ENCODE data around the gene NDUFB1. TPM values are rescaled to one million over a fixed set of nuclear protein-coding genes. Genes with fewer than 3 reads are reported as not detected.

The NDUFB1 gene
- total and polyA plus RNA-seq, 2 of the 13 experiments (the other 11 are each of a cell fraction or from before 2014, with no cell fraction given), result 181 to 281 TPM

DNA sequence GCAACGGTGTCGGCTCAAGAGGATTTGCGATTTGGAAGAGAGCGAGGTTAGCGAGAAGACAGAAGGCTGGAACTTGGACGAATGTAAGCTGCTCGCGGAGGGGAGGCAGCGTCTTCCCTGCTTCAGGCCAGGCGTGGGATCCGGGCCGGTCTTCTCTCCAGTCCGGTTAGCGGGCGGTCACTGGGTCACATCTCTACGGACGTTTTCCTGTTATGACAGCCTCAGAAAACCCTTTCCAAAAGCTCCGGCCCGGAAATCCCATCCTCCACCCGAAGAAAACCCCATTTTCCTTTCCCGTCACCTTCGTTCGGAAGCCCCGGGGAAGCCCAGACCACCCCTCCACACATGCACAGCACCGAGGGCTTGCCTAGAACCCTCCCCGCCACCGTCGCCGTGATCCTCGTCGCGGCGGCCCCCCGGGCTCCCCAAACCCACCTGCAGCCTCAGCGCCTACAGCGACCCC, 268 bp downstream of the NDUFB1 start (continued):
- TF ChIP-seq, protein P1, sequence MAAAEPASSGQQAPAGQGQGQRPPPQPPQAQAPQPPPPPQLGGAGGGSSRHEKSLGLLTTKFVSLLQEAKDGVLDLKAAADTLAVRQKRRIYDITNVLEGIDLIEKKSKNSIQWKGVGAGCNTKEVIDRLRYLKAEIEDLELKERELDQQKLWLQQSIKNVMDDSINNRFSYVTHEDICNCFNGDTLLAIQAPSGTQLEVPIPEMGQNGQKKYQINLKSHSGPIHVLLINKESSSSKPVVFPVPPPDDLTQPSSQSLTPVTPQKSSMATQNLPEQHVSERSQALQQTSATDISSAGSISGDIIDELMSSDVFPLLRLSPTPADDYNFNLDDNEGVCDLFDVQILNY (CRISPR knock-in tag; conservative IDR thresholded peaks at IDR 0.05), result no peak
- 0 out of 2 replicates have a peak, but pooled peaks have one; percentile 14 for TF ChIP-seq CTCF (CRISPR knock-in tag; IDR thresholded peaks at IDR 0.05)
- TF ChIP-seq ZNF749 (CRISPR knock-in tag; IDR thresholded peaks at IDR 0.05; ENCODE audit: borderline replicate concordance), result peak; percentile 27; the same call in 1 of the 2 replicates
- TF ChIP-seq ETV6 (CRISPR knock-in tag; conservative IDR thresholded peaks at IDR 0.05), result no peak
- no peak for TF ChIP-seq TRIM22 (IDR thresholded peaks at IDR 0.05)
- TF ChIP-seq ZFY (CRISPR knock-in tag; IDR thresholded peaks at IDR 0.05), result peak; percentile 10; the same call in 1 of the 2 replicates
- TF ChIP-seq REPIN1 (CRISPR knock-in tag; IDR thresholded peaks at IDR 0.05; ENCODE audit: borderline replicate concordance, low read depth), result no peak
- TF ChIP-seq ZBTB38 (CRISPR knock-in tag; IDR thresholded peaks at IDR 0.05), result no peak
- peak; percentile 30; the same call in 1 of the 2 replicates for TF ChIP-seq ZNF768 (CRISPR knock-in tag; IDR thresholded peaks at IDR 0.05)
- TF ChIP-seq TGIF2 (CRISPR knock-in tag; IDR thresholded peaks at IDR 0.05), result 0 out of 2 replicates have a peak, but pooled peaks have one; percentile 50
- TF ChIP-seq ZFP91 (CRISPR knock-in tag; IDR thresholded peaks at IDR 0.05; ENCODE audit: borderline replicate concordance), result 0 out of 2 replicates have a peak, but pooled peaks have one; percentile 63
- TF ChIP-seq ZNF234 (CRISPR knock-in tag; conservative IDR thresholded peaks at IDR 0.05), result no peak
- TF ChIP-seq ZNF30 (CRISPR knock-in tag; IDR thresholded peaks at IDR 0.05), result no peak
- TF ChIP-seq KAT2B (IDR thresholded peaks at IDR 0.05; ENCODE audit: borderline replicate concordance, low read depth, low read length), result no peak
- TF ChIP-seq ZC3H13 (CRISPR knock-in tag; IDR thresholded peaks at IDR 0.05), result 0 out of 2 replicates have a peak, but pooled peaks have one; percentile 9
- TF ChIP-seq TAF1 (CRISPR knock-in tag; IDR thresholded peaks at IDR 0.05), result peak; percentile 60; the same call in 1 of the 2 replicates
- TF ChIP-seq DNMT1 (CRISPR knock-in tag; IDR thresholded peaks at IDR 0.05), result no peak
- peak; percentile 20 for TF ChIP-seq SRSF1 (optimal IDR thresholded peaks at IDR 0.05; ENCODE audit: low read depth, low read length)
- TF ChIP-seq ZNF367 (CRISPR knock-in tag; IDR thresholded peaks at IDR 0.05; ENCODE audit: borderline replicate concordance), result no peak
- TF ChIP-seq, protein P2, sequence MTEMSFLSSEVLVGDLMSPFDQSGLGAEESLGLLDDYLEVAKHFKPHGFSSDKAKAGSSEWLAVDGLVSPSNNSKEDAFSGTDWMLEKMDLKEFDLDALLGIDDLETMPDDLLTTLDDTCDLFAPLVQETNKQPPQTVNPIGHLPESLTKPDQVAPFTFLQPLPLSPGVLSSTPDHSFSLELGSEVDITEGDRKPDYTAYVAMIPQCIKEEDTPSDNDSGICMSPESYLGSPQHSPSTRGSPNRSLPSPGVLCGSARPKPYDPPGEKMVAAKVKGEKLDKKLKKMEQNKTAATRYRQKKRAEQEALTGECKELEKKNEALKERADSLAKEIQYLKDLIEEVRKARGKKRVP (CRISPR knock-in tag; IDR thresholded peaks at IDR 0.05), result no peak
- TF ChIP-seq ZNF317 (CRISPR knock-in tag; IDR thresholded peaks at IDR 0.05), result 0 out of 2 replicates have a peak, but pooled peaks have one; percentile 19
- 0 out of 2 replicates have a peak, but pooled peaks have one; percentile 44 for TF ChIP-seq ZFP36L1 (CRISPR knock-in tag; IDR thresholded peaks at IDR 0.05)
- TF ChIP-seq ZBTB7A (CRISPR knock-in tag; IDR thresholded peaks at IDR 0.05), result 0 out of 2 replicates have a peak, but pooled peaks have one; percentile 46
- no peak for TF ChIP-seq ZNF138 (CRISPR knock-in tag; IDR thresholded peaks at IDR 0.05; ENCODE audit: low read depth)
- no peak for TF ChIP-seq GABPB1 (CRISPR knock-in tag; IDR thresholded peaks at IDR 0.05)

Measured in HepG2 (cell line).